Measurements from ENCODE around the gene RXFP1.

- TF ChIP-seq REST (IDR thresholded peaks at IDR 0.05; ENCODE audit: insufficient replicate concordance, low read depth): no peak
- TF ChIP-seq CTCF (IDR thresholded peaks at IDR 0.05; ENCODE audit: insufficient read depth, low read length): no peak
- TF ChIP-seq POLR2AphosphoS5 (IDR thresholded peaks at IDR 0.05; ENCODE audit: low read depth): no peak
- TF ChIP-seq GABPA (IDR thresholded peaks at IDR 0.05; ENCODE audit: low read depth): no peak
- no peak for TF ChIP-seq SPI1 (IDR thresholded peaks at IDR 0.05; ENCODE audit: borderline replicate concordance, low read depth)
Observed at GRCh38 chr4:158605393-158605792, 83.7 kb downstream of the RXFP1 start.

All from HL-60 (cell line).